Thymus (tissue), 11 donors: ENCODE measurements around the gene PILRA. TPM values are rescaled to one million over a fixed set of nuclear protein-coding genes. Genes with fewer than 3 reads are reported as not detected.
"Not testable (repeated sequence)": the region's sequence is repeated elsewhere in the genome, so short reads cannot be mapped to it uniquely, and the experiment has no call there.

Source experiments
- DNase-seq, 9 donors: peaks; one replicate each; pipeline ENCODE4 v3.0.0-alpha.2; 2013; ENCODE audit warnings: low spot score in 9 of 9, low read depth in 6 of 9, missing footprints in 1 of 9
- H3K27ac ChIP-seq, 2 donors: one replicate each; pipeline ENCODE4 v1.5.1; 2013; ENCODE audit warnings: control low read depth in 1 of 2, low read depth in 1 of 2, low read length in 1 of 2, mild to moderate bottlenecking in 1 of 2, moderate library complexity in 1 of 2
- H3K27me3 ChIP-seq, 2 donors: one replicate each; pipeline ENCODE4 v1.5.1; 2013; ENCODE audit warnings: low read length in 1 of 2; ENCODE audit not compliant: control insufficient read depth in 2 of 2, insufficient read depth in 1 of 2
- H3K36me3 ChIP-seq, 2 donors: one replicate each; pipeline ENCODE4 v1.5.1; 2013; ENCODE audit warnings: low read length in 1 of 2, mild to moderate bottlenecking in 1 of 2, moderate library complexity in 1 of 2; ENCODE audit not compliant: control insufficient read depth in 2 of 2, insufficient read depth in 2 of 2
- H3K4me1 ChIP-seq, 2 donors: one replicate each; pipeline ENCODE4 v1.5.1; 2013; ENCODE audit warnings: low read length in 2 of 2; ENCODE audit not compliant: control insufficient read depth in 2 of 2, insufficient read depth in 2 of 2
- H3K4me3 ChIP-seq, 2 donors: one replicate each; pipeline ENCODE4 v1.5.1; 2013; ENCODE audit warnings: low read length in 2 of 2, control low read depth in 1 of 2, mild to moderate bottlenecking in 1 of 2
- H3K9me3 ChIP-seq, 2 donors: one replicate each; pipeline ENCODE4 v1.5.1; 2013; ENCODE audit warnings: low read length in 1 of 2, mild to moderate bottlenecking in 1 of 2; ENCODE audit not compliant: control insufficient read depth in 2 of 2, insufficient read depth in 1 of 2
- WGBS: extraction: QIAGEN DNeasy Blood & Tissue Kit; methylation state at CpG from one replicate; pipeline ENCODE4 v1.1.7; 2013; 5-methylcytosine and 5-hydroxymethylcytosine counted together
- polyA plus RNA-seq: library from polyadenylated mRNA; stranded (reverse); fragments of 200-250 nt; gene quantifications from one replicate; pipeline ENCODE4 v1.2.3, GENCODE V29; 2013
- total RNA-seq: library from RNA; stranded (reverse); fragments of 120-200 nt; gene quantifications from one replicate; pipeline ENCODE4 v1.2.4, GENCODE V29; 2013
- donor health status: healthy.

The PILRA gene
- total and polyA plus RNA-seq, 2 donors = 4.6 to 12.2 TPM

- H3K9me3 ChIP-seq, H3K27me3 ChIP-seq, H3K27ac ChIP-seq, H3K4me3 ChIP-seq, DNase-seq: not testable (repeated sequence)
- WGBS = 98% methylated on average over 8 of the region's 8 CpGs
- H3K4me1 ChIP-seq = peaks cover 14 to 25% of the 10 kb centered on the region in 2 donors
- H3K36me3 ChIP-seq = peaks cover 9 to 17% of the 10 kb centered on the region in 2 donors
These were observed 65.4 kb downstream of the PILRA start for GRCh38 chr7:100438731-100439130.

- not testable (repeated sequence) for H3K4me3 ChIP-seq, H3K9me3 ChIP-seq, DNase-seq, H3K27ac ChIP-seq, H3K27me3 ChIP-seq
- H3K36me3 ChIP-seq = peaks cover 5 to 12% of the 10 kb centered on the region in 2 donors
- peaks cover 9 to 21% of the 10 kb centered on the region in 2 donors for H3K4me1 ChIP-seq
- WGBS = 96% methylated on average over 7 of the region's 7 CpGs
These were observed 66.0 kb downstream of the PILRA start for GRCh38 chr7:100439244-100439643.

GRCh38 chr7:100441641-100442535 is 68.6 kb downstream of the PILRA start:
- Histone ChIP-seq H3K4me1 (peaks cover 2 to 28% of the 10 kb centered on the region in 2 donors), H3K27ac (no peak overlapping the region), H3K4me3 (no peak overlapping the region), H3K9me3 (peaks cover 0 to 6% of the 10 kb centered on the region in 2 donors), H3K36me3 (no peaks in the 10 kb centered on the region), H3K27me3 (no peaks in the 10 kb centered on the region)
- 98% methylated on average over 11 of the region's 11 CpGs for WGBS
- no peak for DNase-seq

- H3K4me1 ChIP-seq = peaks cover 2 to 25% of the 10 kb centered on the region in 2 donors
- no peaks in the 10 kb centered on the region for H3K27me3 ChIP-seq
- H3K9me3 ChIP-seq = peaks cover 0 to 6% of the 10 kb centered on the region in 2 donors
- WGBS = 97% methylated on average over 9 of the region's 9 CpGs
- no peaks in the 10 kb centered on the region for H3K36me3 ChIP-seq
- no peak for DNase-seq
- H3K27ac ChIP-seq = no peak overlapping the region
- no peak overlapping the region for H3K4me3 ChIP-seq
These were observed 70.0 kb downstream of the PILRA start for GRCh38 chr7:100443096-100443840.

GRCh38 chr7:100444311-100445278 is 71.3 kb downstream of the PILRA start:
- peak in 1 of 9 donors; percentile 38 for DNase-seq
- H3K27ac ChIP-seq = peak overlapping the region in 1 of 2 donors; percentile 61
- H3K4me1 ChIP-seq = peaks cover 2 to 25% of the 10 kb centered on the region in 2 donors
- H3K4me3 ChIP-seq = no peak overlapping the region
- H3K36me3 ChIP-seq = no peaks in the 10 kb centered on the region
- 48% methylated on average over 14 of the region's 14 CpGs for WGBS
- peaks cover 0 to 6% of the 10 kb centered on the region in 2 donors for H3K9me3 ChIP-seq
- no peaks in the 10 kb centered on the region for H3K27me3 ChIP-seq

GRCh38 chr7:100446040-100446439 is 72.8 kb downstream of the PILRA start:
- peaks cover 0 to 9% of the 10 kb centered on the region in 2 donors for H3K9me3 ChIP-seq
- H3K36me3 ChIP-seq = no peaks in the 10 kb centered on the region
- no peak overlapping the region for H3K27ac ChIP-seq
- 92% methylated on average over 2 of the region's 2 CpGs for WGBS
- no peaks in the 10 kb centered on the region for H3K27me3 ChIP-seq
- H3K4me3 ChIP-seq = no peak overlapping the region
- DNase-seq = no peak
- H3K4me1 ChIP-seq = peaks cover 4 to 37% of the 10 kb centered on the region in 2 donors

GRCh38 chr7:100447363-100447762 is 74.1 kb downstream of the PILRA start:
- H3K9me3 ChIP-seq, H3K36me3 ChIP-seq, H3K27me3 ChIP-seq, DNase-seq, H3K4me3 ChIP-seq, H3K27ac ChIP-seq: not testable (repeated sequence)
- peaks cover 4 to 37% of the 10 kb centered on the region in 2 donors for H3K4me1 ChIP-seq
- WGBS = 97% methylated on average over 8 of the region's 8 CpGs

GRCh38 chr7:100449190-100449795 is 76.0 kb downstream of the PILRA start:
- 95% methylated on average over 13 of the region's 13 CpGs for WGBS

More at GRCh38 chr7:100449190-100449795, 76.0 kb downstream of the PILRA start:
- DNase-seq = no peak
- Histone ChIP-seq H3K27me3 (no peaks in the 10 kb centered on the region), H3K4me1 (peaks cover 4 to 44% of the 10 kb centered on the region in 2 donors), H3K27ac (no peak overlapping the region), H3K9me3 (peaks cover 0 to 8% of the 10 kb centered on the region in 2 donors), H3K36me3 (no peaks in the 10 kb centered on the region), H3K4me3 (no peak overlapping the region)
